Measurements from ENCODE around the gene U2AF2. TPM values are rescaled to one million over a fixed set of nuclear protein-coding genes. Genes with fewer than 3 reads are reported as not detected.

U2AF2 gene
- total and polyA plus RNA-seq, 2 experiments from 2014 or later = 73.1 to 233 TPM

DNA sequence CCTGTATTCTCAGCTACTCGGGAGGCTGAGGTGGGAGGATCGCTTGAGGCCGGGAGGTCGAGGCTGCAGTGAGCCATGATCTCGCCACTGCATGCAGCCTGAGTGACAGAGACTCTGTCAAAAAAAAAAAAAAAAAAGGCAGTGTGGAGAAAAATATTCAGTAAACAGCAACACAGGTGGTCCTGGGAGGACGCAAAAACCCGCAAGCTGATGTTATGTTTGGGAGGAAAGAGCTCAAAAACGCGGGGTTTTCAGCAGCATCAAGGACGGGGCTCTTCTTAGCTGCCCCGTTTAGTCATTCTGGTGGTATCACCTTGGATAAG is 29.9 kb upstream of the U2AF2 start (continued):
- TF ChIP-seq ZNF462 (CRISPR knock-in tag; IDR thresholded peaks at IDR 0.05) (no peak), EZH2phosphoT487 (IDR thresholded peaks at IDR 0.05; ENCODE audit: unreplicated experiment) (no peak), CREB1 (CRISPR knock-in tag; IDR thresholded peaks at IDR 0.05; ENCODE audit: low read depth) (no peak), JUNB (IDR thresholded peaks at IDR 0.05; ENCODE audit: unreplicated experiment) (no peak), NANOG (IDR thresholded peaks at IDR 0.05; ENCODE audit: borderline replicate concordance) (no peak)
- TF ChIP-seq, protein P1, sequence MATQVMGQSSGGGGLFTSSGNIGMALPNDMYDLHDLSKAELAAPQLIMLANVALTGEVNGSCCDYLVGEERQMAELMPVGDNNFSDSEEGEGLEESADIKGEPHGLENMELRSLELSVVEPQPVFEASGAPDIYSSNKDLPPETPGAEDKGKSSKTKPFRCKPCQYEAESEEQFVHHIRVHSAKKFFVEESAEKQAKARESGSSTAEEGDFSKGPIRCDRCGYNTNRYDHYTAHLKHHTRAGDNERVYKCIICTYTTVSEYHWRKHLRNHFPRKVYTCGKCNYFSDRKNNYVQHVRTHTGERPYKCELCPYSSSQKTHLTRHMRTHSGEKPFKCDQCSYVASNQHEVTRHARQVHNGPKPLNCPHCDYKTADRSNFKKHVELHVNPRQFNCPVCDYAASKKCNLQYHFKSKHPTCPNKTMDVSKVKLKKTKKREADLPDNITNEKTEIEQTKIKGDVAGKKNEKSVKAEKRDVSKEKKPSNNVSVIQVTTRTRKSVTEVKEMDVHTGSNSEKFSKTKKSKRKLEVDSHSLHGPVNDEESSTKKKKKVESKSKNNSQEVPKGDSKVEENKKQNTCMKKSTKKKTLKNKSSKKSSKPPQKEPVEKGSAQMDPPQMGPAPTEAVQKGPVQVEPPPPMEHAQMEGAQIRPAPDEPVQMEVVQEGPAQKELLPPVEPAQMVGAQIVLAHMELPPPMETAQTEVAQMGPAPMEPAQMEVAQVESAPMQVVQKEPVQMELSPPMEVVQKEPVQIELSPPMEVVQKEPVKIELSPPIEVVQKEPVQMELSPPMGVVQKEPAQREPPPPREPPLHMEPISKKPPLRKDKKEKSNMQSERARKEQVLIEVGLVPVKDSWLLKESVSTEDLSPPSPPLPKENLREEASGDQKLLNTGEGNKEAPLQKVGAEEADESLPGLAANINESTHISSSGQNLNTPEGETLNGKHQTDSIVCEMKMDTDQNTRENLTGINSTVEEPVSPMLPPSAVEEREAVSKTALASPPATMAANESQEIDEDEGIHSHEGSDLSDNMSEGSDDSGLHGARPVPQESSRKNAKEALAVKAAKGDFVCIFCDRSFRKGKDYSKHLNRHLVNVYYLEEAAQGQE (IDR thresholded peaks at IDR 0.05; ENCODE audit: unreplicated experiment) = no peak

- Mint-ChIP-seq H3K27ac (no peak overlapping the region), H3K36me3 (ENCODE audit: low read depth) (peaks cover 11% of the 10 kb centered on the region; the same call in 2 of the 3 replicates), H3K9me3 (no peaks in the 10 kb centered on the region; the same call in 2 of the 3 replicates), H3K4me3 (no peak overlapping the region), H3K4me1 (peaks cover 13% of the 10 kb centered on the region; the same call in 2 of the 3 replicates), H3K27me3 (ENCODE audit: insufficient read depth, low read depth, poor library complexity) (peaks cover 10% of the 10 kb centered on the region)
- no peak overlapping the region for H2AFZ ChIP-seq
- H3K4me2 ChIP-seq = no peak overlapping the region
- no peaks in the 10 kb centered on the region for H3K9me2 ChIP-seq (ENCODE audit: insufficient read depth)
- no peaks in the 10 kb centered on the region; the same call in 1 of the 2 replicates for H3K4me1 ChIP-seq (ENCODE audit: insufficient read depth)
- H3F3A ChIP-seq (replicated peaks; ENCODE audit: low read depth) = peaks cover 12% of the 10 kb centered on the region
- H3K27me3 ChIP-seq (ENCODE audit: insufficient read depth) = 0 out of 2 replicates have a peak, but pooled peaks cover 5% of the 10 kb centered on the region
- no peak overlapping the region for H3K27ac ChIP-seq (ENCODE audit: low read depth)
- peaks cover 9% of the 10 kb centered on the region for H3K79me2 ChIP-seq (replicated peaks; ENCODE audit: insufficient read depth)
- DNase-seq (ENCODE audit: low spot score) (no peak), ATAC-seq (no peak)
- no peaks in the 10 kb centered on the region for H3K36me3 ChIP-seq (ENCODE audit: insufficient read depth)
- no peak overlapping the region for H3K4me3 ChIP-seq
- H4K20me1 ChIP-seq (replicated peaks; ENCODE audit: insufficient read depth) = peaks cover 5% of the 10 kb centered on the region
- TF ChIP-seq ZNF331 (CRISPR knock-in tag; IDR thresholded peaks at IDR 0.05; ENCODE audit: low read depth) (no peak), POLR2AphosphoS5 (IDR thresholded peaks at IDR 0.05; ENCODE audit: low read depth) (no peak), STAT1 (IDR thresholded peaks at IDR 0.05; ENCODE audit: unreplicated experiment) (no peak), JUNB (IDR thresholded peaks at IDR 0.05; ENCODE audit: unreplicated experiment) (no peak), NANOG (IDR thresholded peaks at IDR 0.05; ENCODE audit: borderline replicate concordance) (no peak), ZNF114 (CRISPR knock-in tag; IDR thresholded peaks at IDR 0.05) (no peak), EZH2phosphoT487 (IDR thresholded peaks at IDR 0.05; ENCODE audit: unreplicated experiment) (no peak)
- TF ChIP-seq, protein P2, sequence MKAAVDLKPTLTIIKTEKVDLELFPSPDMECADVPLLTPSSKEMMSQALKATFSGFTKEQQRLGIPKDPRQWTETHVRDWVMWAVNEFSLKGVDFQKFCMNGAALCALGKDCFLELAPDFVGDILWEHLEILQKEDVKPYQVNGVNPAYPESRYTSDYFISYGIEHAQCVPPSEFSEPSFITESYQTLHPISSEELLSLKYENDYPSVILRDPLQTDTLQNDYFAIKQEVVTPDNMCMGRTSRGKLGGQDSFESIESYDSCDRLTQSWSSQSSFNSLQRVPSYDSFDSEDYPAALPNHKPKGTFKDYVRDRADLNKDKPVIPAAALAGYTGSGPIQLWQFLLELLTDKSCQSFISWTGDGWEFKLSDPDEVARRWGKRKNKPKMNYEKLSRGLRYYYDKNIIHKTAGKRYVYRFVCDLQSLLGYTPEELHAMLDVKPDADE (IDR thresholded peaks at IDR 0.05) = no peak
- TF ChIP-seq, protein P1 (IDR thresholded peaks at IDR 0.05; ENCODE audit: unreplicated experiment) = no peak
Observed at GRCh38 chr19:55626350-55626749, 28.5 kb upstream of the U2AF2 start.

Measured in GM23338 (cell line).